HepG2 (cell line): ENCODE results near the gene KCTD6. TPM values are rescaled to one million over a fixed set of nuclear protein-coding genes. Genes with fewer than 3 reads are reported as not detected.

Experiments
- DMTF1 ChIP-seq: sonication (generic); formaldehyde crosslinking; IDR thresholded peaks from 2 replicates; pipeline ENCODE4 v1.4.0; 2020; ENCODE audit warnings: mild to moderate bottlenecking, missing genetic modification reagents
- EEA1 ChIP-seq: sonication (generic); formaldehyde crosslinking; IDR thresholded peaks from 2 replicates; pipeline ENCODE4 v1.5.1; 2020; ENCODE audit warnings: mild to moderate bottlenecking, missing genetic modification reagents, borderline replicate concordance
- EHMT2 ChIP-seq: fragments of 200-600 bp; sonication (generic); IDR thresholded peaks from 2 replicates; pipeline ENCODE4 v1.7.0; 2017; ENCODE audit warnings: antibody characterized with exemption, low read depth, low read length, borderline replicate concordance
- FOXO1 ChIP-seq: sonication (generic); formaldehyde crosslinking; IDR thresholded peaks from 2 replicates; pipeline ENCODE4 v1.4.0; 2020; ENCODE audit warnings: missing genetic modification reagents
- FOXP1 ChIP-seq, 2 experiments: fragments of 450-650 bp in 1 of 2; IDR thresholded peaks; 2 replicates each; pipeline ENCODE4 v1.6.1; 2017 to 2018; ENCODE audit warnings: antibody characterized with exemption in 1 of 2
- GATAD1 ChIP-seq: IDR thresholded peaks from 2 replicates; pipeline ENCODE4 v1.6.1; 2016; ENCODE audit warnings: missing genetic modification reagents, missing compliant biosample characterization
- HINFP ChIP-seq: sonication (generic); formaldehyde crosslinking; IDR thresholded peaks from 2 replicates; pipeline ENCODE4 v1.4.0; 2020; ENCODE audit warnings: low read depth, mild to moderate bottlenecking, missing genetic modification reagents
- MTA3 ChIP-seq: sonication (generic); formaldehyde crosslinking; IDR thresholded peaks from 2 replicates; pipeline ENCODE4 v1.4.0; 2020; ENCODE audit warnings: missing genetic modification reagents
- NR2F1 ChIP-seq, 2 experiments: fragments of 450-650 bp in 1 of 2; formaldehyde crosslinking in 1 of 2; IDR thresholded peaks; 2 replicates each; pipeline versions ENCODE4 v1.5.0 to v1.6.1; 2016 to 2020; ENCODE audit warnings: mild to moderate bottlenecking in 1 of 2, missing compliant biosample characterization in 1 of 2, missing genetic modification reagents in 1 of 2, moderate library complexity in 1 of 2
- POLR2AphosphoS5 ChIP-seq: IDR thresholded peaks from 2 replicates; pipeline ENCODE4 v1.6.1; 2012; ENCODE audit warnings: low read depth, low read length
- SIX4 ChIP-seq: sonication (generic); formaldehyde crosslinking; IDR thresholded peaks from 2 replicates; pipeline ENCODE4 v1.4.0; 2020; ENCODE audit warnings: missing genetic modification reagents
- ZNF142 ChIP-seq: sonication (generic); formaldehyde crosslinking; IDR thresholded peaks from 2 replicates; pipeline ENCODE4 v1.4.0; 2020; ENCODE audit warnings: missing genetic modification reagents
- ZNF44 ChIP-seq: sonication (generic); formaldehyde crosslinking; IDR thresholded peaks from 2 replicates; pipeline ENCODE4 v1.5.1; 2020; ENCODE audit warnings: mild to moderate bottlenecking, missing genetic modification reagents
- ZNF547 ChIP-seq: sonication (generic); formaldehyde crosslinking; IDR thresholded peaks from 2 replicates; pipeline ENCODE4 v1.5.1; 2020; ENCODE audit warnings: mild to moderate bottlenecking, missing genetic modification reagents
- ZNF589 ChIP-seq: sonication (generic); formaldehyde crosslinking; conservative IDR thresholded peaks from 2 replicates; pipeline ENCODE4 v1.8.0; 2022; ENCODE audit warnings: mild to moderate bottlenecking, moderate library complexity, missing genetic modification reagents
- ZNF629 ChIP-seq: sonication (generic); formaldehyde crosslinking; conservative IDR thresholded peaks from 2 replicates; pipeline ENCODE4 v1.5.0; 2020; ENCODE audit warnings: missing genetic modification reagents
- ZNF768 ChIP-seq: sonication (generic); formaldehyde crosslinking; IDR thresholded peaks from 2 replicates; pipeline ENCODE4 v1.4.0; 2020; ENCODE audit warnings: missing genetic modification reagents
- ZSCAN25 ChIP-seq: sonication (generic); formaldehyde crosslinking; IDR thresholded peaks from 2 replicates; pipeline ENCODE4 v1.8.0; 2022; ENCODE audit warnings: mild to moderate bottlenecking, missing genetic modification reagents
- ZSCAN29 ChIP-seq: sonication (generic); formaldehyde crosslinking; conservative IDR thresholded peaks from 2 replicates; pipeline ENCODE4 v1.4.0; 2020; ENCODE audit warnings: mild to moderate bottlenecking, missing genetic modification reagents
- polyA plus RNA-seq, 8 experiments: library from polyadenylated mRNA; depleted of rRNA in 3 of 8; stranded (reverse) in 7 of 8; unstranded in 1 of 8; fragments of >200 nt; fragmentation: Illumina TruSeq in 4 of 8; extraction: Trizol in 4 of 8; gene quantifications; 2 replicates each; pipeline versions ENCODE4 v1.2.1 to v1.2.3, GENCODE V29; 2011 to 2016; ENCODE audit warnings: low read depth in 4 of 8, missing spikeins in 1 of 8, mixed read lengths in 1 of 8; ENCODE audit not compliant: insufficient read depth in 1 of 8
- total RNA-seq, 5 experiments: library from RNA; depleted of rRNA; stranded (reverse); fragments of >200 nt; fragmentation: Illumina TruSeq; extraction: Trizol; gene quantifications; 2 replicates each; pipeline ENCODE4 v1.2.3, GENCODE V29; 2016; ENCODE audit warnings: low read depth in 1 of 5

KCTD6 gene
- total and polyA plus RNA-seq, 2 of the 13 experiments (the other 11 are each of a cell fraction or from before 2014, with no cell fraction given) = 13.4 to 14.2 TPM

- no peak for TF ChIP-seq MTA3 (CRISPR knock-in tag)
- TF ChIP-seq HINFP (CRISPR knock-in tag) = 0 out of 2 replicates have a peak, but pooled peaks have one; percentile 65
- TF ChIP-seq SIX4 = peak; percentile 56; the same call in 1 of the 2 replicates
- peak; percentile 57; the same call in 1 of the 2 replicates for TF ChIP-seq FOXO1 (CRISPR knock-in tag)
- peak; percentile 60; the same call in 1 of the 2 replicates for TF ChIP-seq ZSCAN25 (CRISPR knock-in tag)
- TF ChIP-seq DMTF1 = no peak
- peak; percentile 65; the same call in 1 of the 2 replicates for TF ChIP-seq FOXP1 (IDR thresholded peaks at IDR 0.05)
- TF ChIP-seq FOXP1 (CRISPR knock-in tag; IDR thresholded peaks at IDR 0.05) = peak; percentile 87
- peak; percentile 88 to 91 for TF ChIP-seq NR2F1 (CRISPR knock-in tag; IDR thresholded peaks at IDR 0.05)
- no peak for TF ChIP-seq ZNF44 (CRISPR knock-in tag)
- TF ChIP-seq POLR2AphosphoS5 = peak; percentile 69
- 0 out of 2 replicates have a peak, but pooled peaks have one; percentile 56 for TF ChIP-seq ZSCAN29 (CRISPR knock-in tag)
- no peak for TF ChIP-seq EEA1 (CRISPR knock-in tag)
- TF ChIP-seq EHMT2 = peak; percentile 46; the same call in 1 of the 2 replicates
- peak; percentile 91 for TF ChIP-seq ZNF629 (CRISPR knock-in tag)
- no peak for TF ChIP-seq ZNF547 (CRISPR knock-in tag)
- peak; percentile 59; the same call in 1 of the 2 replicates for TF ChIP-seq GATAD1
- peak; percentile 10; the same call in 1 of the 2 replicates for TF ChIP-seq ZNF142 (CRISPR knock-in tag)
- peak; percentile 87 for TF ChIP-seq ZNF589 (CRISPR knock-in tag)
- no peak for TF ChIP-seq ZNF768 (CRISPR knock-in tag)
These were observed 43.9 kb downstream of the KCTD6 start (continued) for GRCh38 chr3:58535531-58536500.
